ENCODE data around the gene PIP4K2B. TPM values are rescaled to one million over a fixed set of nuclear protein-coding genes. Genes with fewer than 3 reads are reported as not detected.

Gene PIP4K2B
- total RNA-seq, 2 experiments from 2014 or later = 17.0 to 17.2 TPM

DNA sequence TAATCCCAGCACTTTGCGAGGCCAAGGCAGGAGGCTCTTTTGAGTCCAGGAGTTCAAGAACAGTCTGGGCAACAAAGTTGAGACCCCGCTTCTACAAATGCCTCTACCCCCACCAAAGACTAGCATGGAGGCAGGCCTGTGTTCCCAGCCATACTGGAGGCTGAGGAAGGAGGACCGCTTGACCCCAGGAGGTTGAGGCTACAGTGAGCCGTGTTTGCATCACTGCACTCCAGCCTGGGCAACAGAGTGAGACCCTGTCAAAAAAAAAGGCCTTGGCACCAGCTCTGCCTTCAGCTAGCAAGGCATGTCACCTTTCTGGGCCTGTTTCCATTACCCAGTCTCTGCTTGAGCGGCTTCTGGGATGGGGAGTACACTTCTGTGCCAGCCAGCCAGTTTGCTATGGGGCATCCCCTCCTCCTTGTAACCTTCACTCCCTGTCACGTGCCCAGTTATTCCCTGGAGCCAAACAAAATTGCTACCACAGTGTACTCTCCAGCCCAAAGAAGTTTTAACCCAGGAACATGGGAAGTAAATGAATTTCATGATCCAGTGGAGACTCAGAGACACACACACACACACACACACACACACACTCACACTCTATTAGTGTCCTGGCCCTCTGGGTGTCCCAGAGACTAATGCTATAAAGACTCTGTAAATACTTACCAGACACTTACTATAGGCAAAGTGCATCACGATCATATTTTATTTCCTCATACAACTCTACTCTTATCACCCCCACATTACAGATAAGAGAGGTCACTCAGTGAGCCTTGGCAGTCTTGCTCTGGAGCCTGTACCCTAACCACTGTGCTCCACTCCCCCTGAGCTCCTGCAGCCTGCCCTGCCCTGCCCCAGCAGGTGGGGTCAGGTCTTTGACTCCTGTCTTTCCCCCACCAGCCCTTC is 66.7 kb downstream of the PIP4K2B start:
- TF ChIP-seq, protein P1, sequence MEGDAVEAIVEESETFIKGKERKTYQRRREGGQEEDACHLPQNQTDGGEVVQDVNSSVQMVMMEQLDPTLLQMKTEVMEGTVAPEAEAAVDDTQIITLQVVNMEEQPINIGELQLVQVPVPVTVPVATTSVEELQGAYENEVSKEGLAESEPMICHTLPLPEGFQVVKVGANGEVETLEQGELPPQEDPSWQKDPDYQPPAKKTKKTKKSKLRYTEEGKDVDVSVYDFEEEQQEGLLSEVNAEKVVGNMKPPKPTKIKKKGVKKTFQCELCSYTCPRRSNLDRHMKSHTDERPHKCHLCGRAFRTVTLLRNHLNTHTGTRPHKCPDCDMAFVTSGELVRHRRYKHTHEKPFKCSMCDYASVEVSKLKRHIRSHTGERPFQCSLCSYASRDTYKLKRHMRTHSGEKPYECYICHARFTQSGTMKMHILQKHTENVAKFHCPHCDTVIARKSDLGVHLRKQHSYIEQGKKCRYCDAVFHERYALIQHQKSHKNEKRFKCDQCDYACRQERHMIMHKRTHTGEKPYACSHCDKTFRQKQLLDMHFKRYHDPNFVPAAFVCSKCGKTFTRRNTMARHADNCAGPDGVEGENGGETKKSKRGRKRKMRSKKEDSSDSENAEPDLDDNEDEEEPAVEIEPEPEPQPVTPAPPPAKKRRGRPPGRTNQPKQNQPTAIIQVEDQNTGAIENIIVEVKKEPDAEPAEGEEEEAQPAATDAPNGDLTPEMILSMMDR (IDR thresholded peaks at IDR 0.05) = no peak
- no peak for DNase-seq
- CTCF ChIA-PET = interaction anchor here (1.8 kb wide), 1 partner anchor 175 kb away, joined by 8 read pairs; no protein-coding TSS in a partner anchor

GRCh38 chr17:38731526-38732294 is 67.6 kb downstream of the PIP4K2B start:
- intact Hi-C loops (cut with DNase I, micrococcal nuclease) = loop anchor here in 1 of 2 experiments (2.0 to 5.0 kb wide), 2 partner anchors 34 to 69 kb away; no protein-coding TSS in a partner anchor
- ChIA-PET CTCF (interaction anchor here (1.2 to 1.8 kb wide), 2 partner anchors 55 to 174 kb away, joined by 5 to 8 read pairs; no protein-coding TSS in a partner anchor), POLR2A (interaction anchor here (0.7 to 2.7 kb wide), 6 partner anchors 16 to 173 kb away, joined by 3 to 29 read pairs (median 8); partner anchors contain the start of genes MLLT6 and PSMB3)
- Histone ChIP-seq H3K9me3 (ENCODE audit: control insufficient read depth in 1 of 2, insufficient read depth in 1 of 2, low read length in 2 of 2) (no peaks in the 10 kb centered on the region), H3K27me3 (ENCODE audit: control insufficient read depth in 1 of 2, insufficient read depth in 2 of 2, low read length in 2 of 2) (no peaks in the 10 kb centered on the region), H3K27ac (ENCODE audit: low read depth in 1 of 2, low read length in 2 of 2) (peak overlapping the region; percentile 34 to 54), H3K4me1 (ENCODE audit: insufficient read depth, low read length) (peaks cover 77% of the 10 kb centered on the region), H3K4me3 (ENCODE audit: low read length) (no peak overlapping the region), H3K36me3 (ENCODE audit: insufficient read depth, low read length) (peaks cover 8% of the 10 kb centered on the region)
- H3K36me3 Mint-ChIP-seq (ENCODE audit: low read depth) = peaks cover 15% of the 10 kb centered on the region
- peaks cover 81% of the 10 kb centered on the region for H3K4me1 Mint-ChIP-seq (ENCODE audit: low read depth)
- H3K27me3 Mint-ChIP-seq = no peaks in the 10 kb centered on the region
- H3K9me3 Mint-ChIP-seq = no peaks in the 10 kb centered on the region
- ATAC-seq (ENCODE audit: poor library complexity) (no peak), DNase-seq (no peak)
- peak overlapping the region; percentile 99 for H3K4me3 Mint-ChIP-seq
- TF ChIP-seq, protein P1 (IDR thresholded peaks at IDR 0.05) = no peak
- H3K27ac Mint-ChIP-seq = peak overlapping the region; percentile 88

More for the DNA sequence above, 66.7 kb downstream of the PIP4K2B start:
- POLR2A ChIA-PET = interaction anchor here (1.3 to 2.7 kb wide), 2 partner anchors 19 to 27 kb away, joined by 4 to 29 read pairs; partner anchors contain the start of gene MLLT6
- Mint-ChIP-seq H3K4me1 (ENCODE audit: low read depth) (peaks cover 72% of the 10 kb centered on the region), H3K27ac (peak overlapping the region; percentile 88), H3K4me3 (peak overlapping the region; percentile 99), H3K27me3 (no peaks in the 10 kb centered on the region), H3K9me3 (no peaks in the 10 kb centered on the region), H3K36me3 (ENCODE audit: low read depth) (peaks cover 13% of the 10 kb centered on the region)
- no peaks in the 10 kb centered on the region for H3K27me3 ChIP-seq (ENCODE audit: control insufficient read depth in 1 of 2, insufficient read depth in 2 of 2, low read length in 2 of 2)
- no peaks in the 10 kb centered on the region for H3K9me3 ChIP-seq (ENCODE audit: control insufficient read depth in 1 of 2, insufficient read depth in 1 of 2, low read length in 2 of 2)
- H3K4me3 ChIP-seq (ENCODE audit: low read length) = no peak overlapping the region
- peaks cover 8% of the 10 kb centered on the region for H3K36me3 ChIP-seq (ENCODE audit: insufficient read depth, low read length)
- no peak for ATAC-seq (ENCODE audit: poor library complexity)
- peaks cover 68% of the 10 kb centered on the region for H3K4me1 ChIP-seq (ENCODE audit: insufficient read depth, low read length)
- intact Hi-C loops (cut with DNase I, micrococcal nuclease) = loop anchor here in 1 of 2 experiments (5.0 kb wide), 1 partner anchor 35 kb away; no protein-coding TSS in a partner anchor
- H3K27ac ChIP-seq (ENCODE audit: low read depth in 1 of 2, low read length in 2 of 2) = peak overlapping the region in 1 of 2 donors; percentile 34

Measured in CD4-positive, alpha-beta T cell (primary cell).